Esophagus muscularis mucosa (tissue), 3 donors: ENCODE measurements around the gene MYOF.

Source experiments
- CTCF ChIP-seq, 3 experiments: fragments of 200-600 bp in 2 of 3; fragments of 450-650 bp in 1 of 3; sonication (generic) in 2 of 3; IDR thresholded peaks; one replicate each; pipeline ENCODE4 v1.5.1; 2017 to 2019; ENCODE audit warnings: antibody characterized with exemption in 3 of 3, mild to moderate bottlenecking in 2 of 3, moderate library complexity in 1 of 3
- POLR2A ChIP-seq: fragments of 450-650 bp; IDR thresholded peaks from one replicate; pipeline ENCODE4 v1.6.1; 2017; ENCODE audit warnings: antibody characterized with exemption, moderate library complexity, mild to moderate bottlenecking, low read depth

- TF ChIP-seq CTCF (IDR thresholded peaks at IDR 0.05) (no peak), POLR2A (no peak)
These were observed 32.4 kb upstream of the MYOF start for GRCh38 chr10:93514521-93514920.
